HL-60 (cell line): ENCODE data around the gene ACHE.

Experiments
- CTCF ChIP-seq: IDR thresholded peaks from one replicate; pipeline ENCODE4 v1.5.1; 2011; ENCODE audit warnings: low read length, control low read depth, inconsistent platforms; ENCODE audit not compliant: insufficient read depth
- POLR2AphosphoS5 ChIP-seq: IDR thresholded peaks from 2 replicates; pipeline ENCODE4 v1.6.1; 2012; ENCODE audit warnings: low read depth

GRCh38 chr7:100884736-100885439, 10.8 kb downstream of the ACHE start:
- no peak for TF ChIP-seq CTCF
- TF ChIP-seq POLR2AphosphoS5: peak; percentile 56; the same call in 1 of the 2 replicates
